ENCODE results near the gene LAD1.

Gene LAD1

DNA sequence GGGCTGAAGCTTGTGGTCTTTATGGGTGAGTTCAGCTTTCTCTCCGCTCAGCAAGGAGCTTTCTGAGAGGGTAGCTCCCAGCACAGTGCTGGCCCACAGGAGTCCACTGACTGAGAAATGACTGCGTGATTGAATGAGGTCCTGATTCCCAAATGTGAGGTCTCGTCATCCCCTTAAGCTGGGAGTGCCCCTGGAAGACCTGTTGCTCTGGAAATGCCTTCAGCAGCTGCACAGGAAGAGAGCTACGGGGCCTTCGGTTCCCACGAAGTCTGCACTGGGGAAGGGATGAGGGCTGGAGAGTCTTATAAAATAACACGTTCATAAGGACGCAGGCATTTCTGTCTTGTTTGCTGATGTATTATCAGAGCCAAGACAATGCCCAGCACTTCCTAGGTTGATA, 35.7 kb downstream of the LAD1 start:
- DNase-seq (ENCODE audit: low spot score): no peak

- DNase-seq (ENCODE audit: low spot score): no peak
Measured at GRCh38 chr1:201362906-201363305, 36.2 kb downstream of the LAD1 start.

DNA sequence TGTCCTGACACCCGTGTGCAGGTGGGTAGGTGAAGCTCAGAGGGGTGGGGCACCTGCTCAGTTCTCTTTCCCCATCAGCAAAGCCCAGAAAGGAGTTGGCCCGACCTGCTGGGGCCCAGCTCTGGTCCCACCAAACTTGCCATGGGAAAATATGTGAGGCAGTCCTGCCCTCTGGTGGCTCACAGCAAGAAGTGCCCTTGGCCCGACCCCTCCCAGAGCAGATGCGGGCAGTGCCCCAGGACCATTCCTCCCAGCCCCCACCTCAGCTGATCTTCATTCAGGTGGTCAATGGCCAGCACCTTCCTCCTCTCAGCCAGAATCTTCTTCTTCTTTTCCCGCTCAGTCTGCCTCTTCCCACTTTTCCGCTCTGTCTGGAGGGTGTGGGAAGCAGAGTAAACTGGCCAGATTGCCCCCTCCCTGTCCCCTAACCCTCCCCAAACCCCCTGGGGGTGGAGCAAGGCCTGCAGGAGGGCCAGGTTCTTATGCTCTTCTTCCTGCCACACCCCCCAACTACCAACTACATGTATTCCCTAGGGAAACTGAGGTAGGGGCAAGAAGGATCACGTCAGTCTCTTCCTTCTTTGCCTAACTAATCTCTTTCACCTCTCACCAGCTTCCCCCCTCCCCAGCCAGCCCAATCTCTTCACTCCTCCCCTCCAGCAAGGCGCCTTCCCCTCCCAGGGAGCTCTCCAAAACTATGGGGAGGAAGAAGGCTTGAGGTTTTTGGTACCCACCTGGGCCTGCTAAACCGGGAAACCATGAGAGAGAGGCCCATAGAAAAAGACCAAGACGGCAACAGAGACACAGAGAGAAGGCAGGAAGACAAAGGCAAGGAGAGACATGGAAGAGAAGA, 37.2 kb downstream of the LAD1 start:
- DNase-seq (ENCODE audit: low spot score): peak; percentile 13

- no peak for DNase-seq (ENCODE audit: low spot score)
Measured at GRCh38 chr1:201360901-201361651, 38.0 kb downstream of the LAD1 start.

DNA sequence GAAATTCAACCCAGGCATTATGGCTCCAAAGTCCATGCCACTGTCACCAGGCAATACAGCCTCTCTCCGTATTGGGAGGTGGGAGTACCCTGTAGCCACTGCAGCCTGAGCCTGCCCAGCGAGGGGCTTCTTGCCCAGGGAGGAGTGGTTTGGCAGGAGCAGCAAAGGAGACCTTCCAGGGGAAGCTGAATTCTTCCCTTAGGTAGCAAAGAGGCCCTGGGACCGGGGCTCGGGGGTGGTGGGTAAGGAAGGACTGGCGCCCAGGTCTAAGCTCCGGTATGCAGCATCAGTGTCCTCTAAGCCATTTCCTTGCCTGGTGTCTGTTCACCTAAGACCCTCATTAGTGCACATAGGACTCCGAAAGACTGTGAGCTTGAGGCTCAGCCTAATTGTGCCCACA, 38.6 kb downstream of the LAD1 start:
- no peak for DNase-seq (ENCODE audit: low spot score)

DNA sequence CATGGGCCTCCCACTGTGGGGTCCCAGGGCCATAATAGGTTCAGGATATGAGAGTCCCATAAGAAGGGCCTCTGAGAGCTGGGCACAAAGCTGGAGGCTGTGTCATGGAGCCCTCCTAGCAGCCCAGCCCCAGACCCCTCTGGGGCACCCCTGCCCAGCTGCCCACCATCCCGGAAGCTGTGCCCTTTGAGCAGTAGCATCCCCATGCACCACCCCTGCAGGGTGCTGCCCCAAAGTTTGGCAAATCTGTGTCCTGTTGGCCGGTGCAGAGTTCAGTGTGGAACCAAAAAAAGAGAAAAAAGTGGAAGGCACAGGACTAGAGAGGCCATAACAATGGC, 39.3 kb downstream of the LAD1 start:
- DNase-seq (ENCODE audit: low spot score): no peak

DNA sequence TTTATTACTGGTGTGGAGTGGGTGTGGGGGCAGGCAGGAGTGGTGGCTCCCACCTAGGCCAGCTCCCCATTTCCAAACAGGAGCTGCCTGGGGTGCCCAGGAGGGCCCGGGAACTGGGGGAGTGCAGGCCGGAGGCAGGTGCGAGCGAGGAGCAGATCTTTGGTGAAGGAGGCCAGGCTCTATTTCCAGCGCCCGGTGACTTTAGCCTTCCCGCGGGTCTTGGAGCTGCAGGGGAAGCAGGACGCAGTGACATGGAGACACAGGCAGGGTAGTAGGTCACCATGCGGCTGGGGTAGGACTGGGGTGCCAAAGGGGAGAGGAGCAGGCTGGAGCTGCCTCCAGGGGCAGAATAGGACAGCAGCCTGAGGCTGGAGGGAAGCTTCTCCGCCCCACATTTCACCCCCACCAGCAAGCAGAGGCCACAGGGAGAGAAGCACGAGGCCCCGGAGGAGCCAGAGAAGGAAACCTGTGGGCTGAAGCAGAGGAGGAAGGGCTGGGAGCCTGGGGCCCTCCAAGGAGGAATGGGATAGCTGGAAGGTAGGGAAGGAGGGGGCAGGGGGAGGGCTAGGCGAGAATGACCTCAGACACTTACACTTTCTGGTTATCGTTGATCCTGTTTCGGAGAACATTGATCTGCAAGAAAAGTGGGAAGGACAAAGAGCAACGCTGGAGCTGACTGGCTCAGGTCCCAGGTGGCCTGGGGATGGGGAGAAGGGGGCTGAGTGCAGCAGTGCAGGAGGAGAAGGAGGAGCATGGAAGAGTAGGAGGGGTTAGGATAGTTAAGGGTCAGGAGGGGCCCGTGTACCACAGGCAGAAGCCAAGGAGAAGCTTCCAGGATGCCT, 39.9 kb downstream of the LAD1 start:
- no peak for DNase-seq (ENCODE audit: low spot score)

DNA sequence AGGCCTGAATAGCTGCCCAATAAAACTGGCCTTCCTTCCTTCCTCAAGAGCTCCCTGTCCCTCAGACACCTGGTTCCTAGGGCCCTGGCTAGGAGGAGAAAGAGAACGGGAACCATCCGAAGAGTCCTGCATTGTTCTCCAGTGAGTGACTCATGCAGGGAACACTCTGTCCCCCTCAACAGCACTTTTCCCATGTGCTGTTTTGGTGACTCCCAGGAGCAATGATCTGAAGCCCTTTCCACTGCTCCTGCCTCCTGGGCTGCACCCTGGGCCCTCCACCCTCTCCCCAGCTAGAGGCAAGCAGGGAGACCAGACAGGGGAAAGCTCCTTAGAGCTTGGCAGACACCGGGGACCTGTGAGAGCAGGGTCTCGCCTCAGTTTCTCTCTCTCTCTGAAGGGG, 40.5 kb downstream of the LAD1 start:
- DNase-seq (ENCODE audit: low spot score): no peak

DNA sequence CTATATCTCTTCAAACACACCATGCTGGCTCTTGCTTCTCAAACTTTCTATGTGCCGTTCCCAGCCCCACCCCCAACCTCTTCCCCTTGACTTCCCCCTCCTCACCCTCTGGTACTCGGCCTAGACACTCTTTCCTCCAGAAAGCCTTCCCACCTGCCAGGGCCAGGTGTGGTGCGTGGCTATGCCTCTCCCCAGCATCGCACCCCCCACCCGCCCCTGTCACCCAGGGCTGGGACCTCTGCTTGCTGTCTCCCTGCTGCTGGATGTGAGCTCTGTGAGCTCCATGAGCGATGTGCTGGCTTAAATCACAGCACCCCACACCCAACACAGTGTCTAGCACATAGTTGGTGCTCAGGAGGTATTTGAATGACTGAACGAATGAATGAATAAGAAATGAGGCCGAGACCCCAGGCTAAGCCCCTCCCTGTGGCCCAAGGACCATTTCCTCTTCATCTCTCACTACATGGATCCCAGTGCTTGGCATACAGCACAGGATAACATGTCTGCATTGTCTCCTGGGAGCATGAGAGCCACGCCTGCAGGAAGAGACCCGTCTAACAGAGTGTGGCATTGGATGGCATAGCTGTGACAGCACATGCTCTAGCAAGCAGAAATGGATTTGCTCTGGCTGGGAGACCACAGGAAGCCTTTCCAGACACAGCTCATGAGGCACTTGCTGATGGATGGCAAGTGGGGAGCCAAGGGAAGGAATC, 41.3 kb downstream of the LAD1 start:
- DNase-seq (ENCODE audit: low spot score): no peak

DNA sequence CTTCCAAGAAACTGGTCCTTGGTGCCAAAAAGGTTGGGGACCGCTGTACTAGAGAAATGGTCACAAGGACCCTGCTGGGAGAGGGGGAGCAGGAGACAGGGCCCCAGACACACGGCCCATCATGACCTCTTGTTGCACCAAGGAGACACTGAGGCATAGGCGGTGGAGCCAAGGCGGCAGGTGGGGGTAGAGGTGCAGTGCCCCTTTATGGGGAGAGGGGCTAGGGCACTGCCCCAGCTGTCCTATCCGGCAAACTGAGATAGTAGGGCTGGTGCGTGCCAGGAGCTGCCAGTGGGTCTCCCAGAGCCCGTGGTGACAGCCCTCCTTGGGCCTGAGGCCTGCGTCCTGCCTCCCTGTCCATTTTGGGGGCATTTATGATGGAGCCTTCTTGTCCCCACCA, 41.9 kb downstream of the LAD1 start:
- no peak for DNase-seq (ENCODE audit: low spot score)

DNA sequence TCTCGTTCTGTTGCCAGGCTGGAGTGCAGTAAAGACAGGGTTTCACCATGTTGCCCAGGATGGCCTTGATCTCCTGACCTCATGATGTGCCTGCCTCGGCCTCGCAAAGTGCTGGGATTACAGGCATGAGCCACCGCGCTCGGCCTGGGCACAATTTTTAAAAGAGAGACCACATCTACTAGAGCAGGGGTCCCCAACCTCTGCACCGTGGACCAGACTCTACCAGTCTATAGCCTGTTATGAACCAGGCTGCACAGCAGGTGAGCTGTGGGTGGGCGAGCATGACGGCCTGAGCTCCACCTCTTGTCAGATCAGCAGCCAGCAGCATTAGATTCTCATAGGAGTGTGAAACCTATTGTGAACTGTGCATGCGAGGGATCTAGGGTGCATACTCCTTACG, 42.4 kb downstream of the LAD1 start:
- DNase-seq (ENCODE audit: low spot score): no peak

DNA sequence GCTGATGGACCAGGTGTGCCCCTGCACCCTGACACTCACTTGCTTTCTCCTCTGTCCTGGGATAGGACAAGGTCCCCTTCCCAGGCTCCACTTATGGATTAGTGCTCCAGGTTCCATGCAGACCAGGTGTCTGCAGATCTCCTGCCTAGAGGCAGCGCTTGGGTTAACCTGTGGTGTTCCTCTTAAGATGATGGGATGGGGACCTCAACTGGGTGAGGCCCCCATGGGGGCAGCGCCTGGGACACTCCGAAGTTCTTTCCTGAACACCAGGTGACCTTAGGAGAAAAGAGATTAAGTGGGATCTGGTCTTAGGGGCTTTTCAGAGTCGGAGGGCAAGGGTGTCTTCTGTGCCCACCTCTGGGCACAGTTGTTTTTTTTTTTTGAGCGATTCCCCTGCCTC, 42.9 kb downstream of the LAD1 start:
- no peak for DNase-seq (ENCODE audit: low spot score)

DNA sequence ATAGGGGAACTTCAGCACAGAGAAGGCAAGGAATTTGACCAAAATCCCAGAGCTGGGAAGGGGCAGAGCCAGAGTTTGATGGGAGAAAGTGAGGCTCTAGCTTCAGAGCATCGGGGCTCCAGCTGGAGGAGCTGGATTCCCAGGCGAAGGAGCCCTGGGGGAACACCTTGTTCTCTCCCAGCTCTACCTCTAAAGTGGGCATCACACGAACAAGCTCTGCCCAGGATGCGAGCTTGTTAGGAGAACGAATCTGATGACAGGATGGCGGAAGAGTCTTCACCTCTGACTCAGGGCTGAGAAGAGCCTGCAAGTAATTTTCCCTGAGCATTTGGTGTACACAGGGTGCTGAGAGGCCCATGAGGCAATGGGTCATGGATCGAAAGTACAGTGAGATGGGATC, 43.7 kb downstream of the LAD1 start:
- no peak for DNase-seq (ENCODE audit: low spot score)

GRCh38 chr1:201354901-201355295, 44.2 kb downstream of the LAD1 start:
- DNase-seq (ENCODE audit: low spot score): no peak

GRCh38 chr1:201354151-201354900, 44.8 kb downstream of the LAD1 start:
- DNase-seq (ENCODE audit: low spot score): no peak

DNA sequence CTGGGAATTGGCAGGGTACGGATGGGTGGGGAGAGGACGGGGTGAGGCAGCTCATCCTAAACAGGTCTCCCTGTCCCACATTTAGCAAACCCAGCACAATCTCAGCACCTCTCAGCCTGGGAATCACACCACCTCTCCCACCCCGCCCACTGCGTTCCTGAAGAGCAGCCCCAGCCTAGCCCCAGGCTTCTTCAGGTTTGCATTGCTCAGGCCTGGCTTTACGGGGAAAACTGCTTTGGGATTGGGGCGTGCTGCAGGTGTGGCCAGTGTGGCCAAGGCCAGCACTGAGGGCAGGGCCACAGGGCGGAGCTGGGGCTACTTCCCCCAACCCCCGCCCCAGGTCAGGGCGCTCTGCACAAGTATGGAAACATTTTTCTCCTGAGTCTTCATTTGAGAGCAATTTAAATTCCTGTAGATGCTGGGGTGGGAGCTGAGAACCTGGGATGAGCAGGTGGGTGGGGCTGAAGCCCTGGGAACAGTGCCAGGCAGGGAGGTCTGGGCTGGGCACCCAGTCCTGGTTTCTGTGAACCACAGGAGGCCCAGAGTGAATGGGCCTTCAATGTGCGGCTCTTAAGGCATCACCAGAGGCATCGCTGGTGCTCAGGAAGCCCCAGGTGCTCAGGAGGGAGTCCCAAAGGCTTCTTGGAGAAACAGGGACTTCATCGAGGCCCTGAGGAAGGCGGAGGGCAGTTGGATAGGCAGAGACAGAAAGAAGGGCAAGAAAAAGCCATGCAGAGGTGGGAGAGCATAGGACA, 45.8 kb downstream of the LAD1 start:
- no peak for DNase-seq (ENCODE audit: low spot score)

DNA sequence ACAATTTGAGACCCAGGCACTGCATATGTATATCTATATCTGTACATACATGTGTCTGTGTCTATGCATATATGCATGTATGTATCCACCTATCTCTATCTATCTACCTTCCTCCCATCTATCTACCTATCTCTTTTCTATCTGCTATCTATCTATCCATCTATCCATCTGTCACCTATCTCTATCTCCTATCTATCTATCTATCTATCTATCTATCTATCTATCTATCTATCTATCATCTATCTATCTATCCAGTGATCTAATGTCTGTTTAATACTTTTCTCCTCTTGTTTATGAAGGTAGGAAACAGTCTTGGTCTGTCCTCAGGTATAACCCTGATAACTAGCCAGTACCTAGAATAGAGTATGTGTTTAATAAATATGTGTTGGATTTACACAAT, 47.5 kb downstream of the LAD1 start:
- no peak for DNase-seq (ENCODE audit: low spot score)

DNA sequence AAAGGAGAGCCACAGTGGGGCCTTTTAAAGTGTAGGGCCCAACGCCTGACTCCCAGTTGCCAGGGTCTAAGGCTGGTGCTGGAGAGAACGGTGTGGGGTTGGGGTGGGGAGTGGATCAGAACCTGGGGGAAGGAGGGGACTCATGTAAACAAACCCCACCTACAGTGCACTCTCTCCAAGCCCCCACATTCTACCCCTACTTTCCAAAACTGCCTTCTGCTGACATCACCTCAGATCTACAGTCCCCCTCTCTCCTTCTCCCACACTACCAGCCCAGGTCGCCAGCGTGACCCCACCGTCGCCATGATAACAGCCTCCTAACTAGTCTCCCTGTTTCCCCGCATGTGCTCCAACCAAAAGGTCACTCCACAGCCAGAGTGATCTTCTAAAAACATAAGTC, 48.2 kb downstream of the LAD1 start:
- DNase-seq (ENCODE audit: low spot score): no peak

- DNase-seq (ENCODE audit: low spot score): no peak
Measured at GRCh38 chr1:201350361-201350725, 48.8 kb downstream of the LAD1 start.

DNA sequence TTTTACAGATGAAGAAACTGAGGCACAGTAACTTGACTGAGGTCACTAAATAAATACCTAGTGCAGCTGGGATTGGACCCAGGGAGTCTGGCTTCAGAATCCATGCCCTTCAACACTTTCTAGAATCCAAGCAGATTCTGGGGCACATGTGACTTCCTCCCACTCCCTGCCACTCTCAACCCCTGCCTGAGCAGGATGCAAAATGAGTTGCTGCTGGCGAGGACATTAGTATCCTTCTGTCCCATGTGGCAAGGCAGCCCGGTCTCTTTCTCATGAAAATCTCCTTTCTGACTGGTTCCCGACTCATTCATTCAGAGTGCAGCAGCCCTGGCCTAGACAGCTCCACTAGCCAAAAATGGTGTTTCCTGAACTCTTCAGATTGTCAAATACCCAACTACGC, 50.0 kb downstream of the LAD1 start:
- peak; percentile 13 for DNase-seq (ENCODE audit: low spot score)

GRCh38 chr1:201348211-201348566, 50.9 kb downstream of the LAD1 start:
- no peak for DNase-seq (ENCODE audit: low spot score)
